Raji (cell line): ENCODE data around the gene SLC34A1.

Source experiments
- POLR2A ChIP-seq: IDR thresholded peaks from 2 replicates; pipeline ENCODE4 v1.6.1; 2011; ENCODE audit warnings: low read depth, low read length, control low read depth; ENCODE audit not compliant: insufficient read depth

SLC34A1 gene

GRCh38 chr5:177384134-177384533 is at the start of gene SLC34A1:
Gene SLC34A1, plus strand, starts transcription at chr5:177384434. Its CDS starts 1,308 bp downstream, at chr5:177385742.
- no peak for TF ChIP-seq POLR2A

DNA sequence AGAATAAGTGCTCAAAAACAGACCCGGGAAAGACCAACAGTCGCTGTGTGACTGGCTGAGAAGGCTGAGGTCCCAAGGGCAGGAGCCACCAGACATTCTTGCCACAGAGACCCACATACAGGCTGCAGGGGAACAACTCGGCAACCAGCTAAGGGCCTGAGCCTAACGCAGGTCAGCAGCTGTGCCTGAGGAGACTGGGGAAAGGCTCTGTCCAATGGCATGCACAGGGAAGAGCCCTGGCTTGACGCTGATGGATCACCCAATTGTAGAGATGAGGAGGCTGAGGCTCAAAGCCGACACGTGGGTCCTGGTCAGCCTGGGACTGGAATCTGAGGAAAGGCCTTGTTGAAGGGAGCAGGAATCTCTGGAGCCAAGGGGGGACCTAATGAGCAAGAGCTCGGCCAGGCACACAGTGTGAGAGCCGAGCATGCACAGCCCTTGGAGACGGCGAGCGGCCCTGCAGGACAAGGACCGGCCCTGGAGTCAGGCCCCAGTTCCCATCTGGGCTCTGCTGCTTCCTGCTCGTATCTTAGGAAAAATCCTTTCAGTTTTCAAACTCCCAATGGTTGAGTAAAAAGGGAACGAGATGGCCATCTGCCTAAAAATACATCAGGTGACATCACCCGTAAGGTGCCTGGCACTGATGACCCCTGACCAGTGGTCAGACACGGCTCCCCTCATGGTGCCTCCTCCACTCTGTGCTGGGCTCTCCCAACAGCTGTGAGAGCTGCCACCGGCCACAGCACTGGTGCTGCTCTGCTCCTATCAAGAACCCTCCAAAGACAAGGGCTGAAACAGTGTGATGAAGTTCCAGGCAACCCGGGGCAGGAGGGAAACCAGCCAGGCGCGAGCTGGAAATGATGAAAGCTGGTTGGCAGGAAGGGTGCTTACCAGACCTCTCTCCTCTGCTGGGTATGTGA is 49.2 kb upstream of the SLC34A1 start:
- no peak for TF ChIP-seq POLR2A

- no peak for TF ChIP-seq POLR2A
These were observed 48.6 kb upstream of the SLC34A1 start for GRCh38 chr5:177335701-177336065.

DNA sequence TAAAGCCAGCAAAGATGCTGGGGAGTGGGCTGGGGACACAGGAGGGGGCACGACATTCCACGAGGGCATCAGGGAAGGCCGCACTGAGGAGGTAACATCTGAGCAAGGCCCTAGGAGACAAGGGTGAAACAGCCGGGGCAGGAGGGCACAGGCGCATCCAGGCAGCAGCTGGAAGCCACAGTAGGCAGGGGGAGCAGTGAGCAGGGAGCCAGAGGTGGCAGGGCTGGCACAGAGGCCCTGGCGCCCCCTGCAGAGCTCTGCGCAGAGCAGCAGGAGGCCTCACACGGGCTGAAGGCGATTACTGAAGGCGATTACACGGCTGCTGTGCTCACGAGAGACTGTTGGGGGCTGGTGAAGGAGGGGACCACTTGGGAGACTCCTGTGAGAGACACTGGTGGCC is 48.1 kb upstream of the SLC34A1 start:
- TF ChIP-seq POLR2A: no peak

DNA sequence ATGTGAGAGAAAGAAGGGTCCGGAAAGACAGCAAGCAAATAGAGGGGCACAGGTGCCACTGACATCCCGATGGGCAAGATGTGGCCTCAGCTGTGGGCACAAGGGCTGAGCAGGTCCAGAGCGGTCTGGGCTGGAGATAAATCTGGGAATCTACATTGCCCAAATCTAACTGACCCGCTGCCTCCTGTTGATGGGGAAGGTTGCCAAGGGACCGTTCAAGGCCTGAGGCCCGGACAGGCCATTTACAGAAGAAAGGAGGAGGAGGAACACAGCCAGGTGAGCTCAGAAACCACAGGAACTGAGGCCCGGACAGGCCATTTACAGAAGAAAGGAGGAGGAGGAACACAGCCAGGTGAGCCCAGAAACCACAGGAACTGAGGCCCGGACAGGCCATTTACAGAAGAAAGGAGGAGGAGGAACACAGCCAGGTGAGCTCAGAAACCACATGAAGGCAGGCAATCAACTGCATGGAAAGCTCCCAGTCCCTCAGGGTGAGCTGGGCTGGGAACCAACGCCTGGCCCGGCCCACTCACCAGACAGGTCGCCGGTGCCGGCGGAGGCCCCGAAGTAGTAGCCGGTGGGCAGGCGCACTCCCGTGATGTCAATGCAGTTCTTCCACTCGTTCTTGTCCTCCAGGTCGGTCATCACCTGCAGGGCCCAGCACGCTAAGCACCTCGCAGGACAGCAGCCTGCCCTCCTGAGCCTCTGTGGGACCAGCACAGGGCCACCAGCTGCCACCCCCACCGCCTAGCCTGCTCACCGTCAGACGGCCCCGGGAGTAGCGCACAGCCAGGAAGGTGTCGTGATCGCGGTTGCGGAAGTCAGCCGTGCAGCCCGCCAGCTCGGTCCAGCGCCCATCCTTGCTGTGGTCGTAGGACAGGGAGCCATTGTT is 47.4 kb upstream of the SLC34A1 start:
- no peak for TF ChIP-seq POLR2A

DNA sequence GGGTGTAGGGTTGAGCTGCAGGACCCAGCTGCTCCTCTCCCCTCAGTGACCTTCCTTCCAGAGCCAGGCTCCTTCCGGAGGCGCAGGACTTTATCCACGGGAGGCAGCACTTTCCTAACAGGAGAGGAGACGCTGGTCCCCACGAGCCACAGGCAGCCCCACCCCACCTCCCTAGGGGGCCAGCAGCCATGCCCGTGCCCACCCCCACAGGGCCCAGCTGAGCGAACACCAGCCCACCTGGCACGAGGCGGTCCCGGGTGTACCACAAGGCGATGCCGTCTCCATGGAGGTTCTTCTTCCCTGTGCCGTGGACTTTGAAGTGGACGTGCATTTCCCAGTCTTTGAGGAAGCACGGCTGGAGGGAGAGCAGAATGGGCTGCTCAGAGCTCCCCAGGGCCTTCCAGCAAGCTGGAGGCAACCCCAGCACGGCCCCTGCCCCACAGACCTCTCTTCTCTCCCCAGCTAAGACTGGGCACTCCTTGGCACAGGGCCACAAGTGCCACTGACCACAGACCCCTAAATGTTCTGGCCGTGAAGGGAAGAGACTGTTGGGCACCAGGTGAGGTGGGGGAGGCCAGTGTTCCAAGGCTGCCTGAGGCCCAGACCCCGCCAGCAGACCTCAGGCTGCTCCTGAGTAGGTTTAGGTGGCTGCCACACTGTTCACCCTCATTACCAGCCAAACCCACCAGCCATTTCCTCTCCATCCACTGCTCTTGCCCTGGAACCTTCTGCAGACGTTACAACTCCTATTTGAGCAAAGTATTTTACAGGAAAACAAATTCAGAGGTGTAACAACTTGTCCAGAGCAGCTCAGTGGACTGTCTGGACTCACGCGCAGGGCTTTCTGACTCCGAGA is 45.8 kb upstream of the SLC34A1 start:
- no peak for TF ChIP-seq POLR2A

DNA sequence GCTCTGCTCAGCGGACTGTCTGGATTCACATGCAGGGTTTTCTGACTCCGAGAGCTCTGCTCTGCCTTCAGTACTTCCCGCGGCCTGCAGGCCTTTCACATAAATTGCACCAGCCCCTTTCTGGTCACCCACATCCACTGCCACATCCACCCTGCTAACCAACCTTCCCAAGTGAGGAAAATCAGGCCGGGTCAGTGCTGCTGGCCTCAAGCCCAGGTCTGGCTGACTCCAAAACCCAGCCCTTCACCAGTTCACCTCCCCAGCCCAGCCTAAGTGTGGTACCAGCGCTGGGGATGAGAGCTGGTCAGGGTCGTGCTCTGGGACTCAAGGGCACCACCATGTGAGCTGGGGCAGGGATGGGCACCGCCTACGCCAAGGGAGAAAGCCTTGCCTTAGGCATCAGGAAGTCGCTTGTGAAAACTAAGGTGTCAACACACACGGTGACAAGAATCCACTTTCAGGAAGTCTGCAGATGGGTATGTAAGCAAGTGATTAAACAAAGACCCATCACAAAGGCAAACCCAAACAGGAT is 45.1 kb upstream of the SLC34A1 start:
- TF ChIP-seq POLR2A: no peak

DNA sequence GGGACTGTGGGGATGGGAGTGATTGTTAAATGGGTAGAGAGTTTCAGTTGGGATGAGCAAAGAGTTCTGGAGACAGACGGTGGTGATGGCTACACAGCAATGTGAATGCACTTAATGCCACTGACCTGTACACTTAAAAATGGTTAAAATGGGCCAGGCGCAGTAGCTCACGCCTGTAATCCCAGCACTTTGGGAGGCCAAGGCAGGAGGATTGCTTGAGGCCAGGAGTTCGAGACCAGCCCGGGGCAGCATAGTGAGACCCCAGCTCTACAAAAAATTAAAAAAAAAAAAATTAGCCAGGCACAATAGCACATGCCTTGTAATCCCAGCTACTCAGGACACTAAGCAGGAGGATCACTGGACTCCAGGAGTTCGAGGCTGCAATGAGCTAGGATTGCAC is 40.5 kb upstream of the SLC34A1 start:
- TF ChIP-seq POLR2A: no peak

DNA sequence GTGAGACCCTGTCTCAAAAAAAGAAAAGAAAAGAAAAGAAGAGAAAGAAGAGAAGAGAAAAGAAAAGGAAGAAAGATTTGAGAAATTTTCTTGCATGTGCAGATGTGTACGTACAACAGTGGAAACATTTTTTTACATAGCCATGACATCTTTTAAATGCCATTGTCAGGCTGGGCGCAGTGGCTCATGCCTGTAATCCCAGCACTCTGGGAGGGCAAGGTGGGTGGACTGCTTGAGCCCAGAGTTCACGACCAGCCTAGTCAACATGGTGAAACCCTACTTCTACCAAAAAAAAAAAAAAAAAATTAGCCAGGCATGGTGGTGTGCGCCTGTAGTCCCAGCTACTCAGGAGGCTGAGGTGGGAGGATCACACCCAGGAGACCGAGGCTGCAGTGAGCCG is 39.3 kb upstream of the SLC34A1 start:
- no peak for TF ChIP-seq POLR2A

GRCh38 chr5:177346820-177347219 is 37.4 kb upstream of the SLC34A1 start:
- no peak for TF ChIP-seq POLR2A

DNA sequence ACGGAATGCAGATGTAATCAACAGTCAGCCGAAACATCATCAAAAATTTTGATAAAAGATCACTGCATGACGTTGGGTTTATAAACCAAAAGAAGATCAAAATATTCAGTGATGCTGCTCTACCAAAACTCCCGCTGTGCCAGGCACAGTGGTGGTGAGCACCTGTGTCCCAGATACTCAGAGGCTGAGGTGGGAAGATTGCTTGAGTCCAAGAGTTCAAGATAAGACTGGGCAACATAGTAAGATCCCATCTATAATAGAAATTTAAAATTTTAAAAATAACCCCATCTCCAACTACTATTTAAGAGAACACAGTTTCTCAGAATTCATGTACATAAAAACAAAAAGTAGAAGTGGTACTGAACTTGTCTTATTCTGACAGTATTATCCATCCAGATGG is 36.5 kb upstream of the SLC34A1 start:
- no peak for TF ChIP-seq POLR2A

- TF ChIP-seq POLR2A: no peak
These were observed 34.9 kb upstream of the SLC34A1 start for GRCh38 chr5:177349362-177349647.

DNA sequence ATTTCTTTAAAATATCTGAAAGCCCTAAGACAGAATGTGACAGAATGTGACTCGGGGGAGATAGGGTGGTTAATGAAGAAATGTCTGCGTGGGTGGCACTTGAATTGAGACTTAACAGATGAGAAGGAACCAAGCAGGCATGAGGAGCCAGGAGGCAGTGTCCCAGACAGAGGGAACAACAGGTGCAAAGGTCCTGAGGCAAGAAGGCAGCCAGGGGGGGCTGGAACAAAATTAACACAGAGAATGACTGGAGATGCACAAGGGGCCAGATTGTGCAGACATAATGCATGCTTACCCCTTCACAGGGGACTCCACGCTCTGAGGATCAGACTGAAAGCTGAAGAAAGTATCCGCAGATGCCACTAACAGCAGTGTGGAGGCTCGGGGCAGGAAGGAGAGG is 34.5 kb upstream of the SLC34A1 start:
- TF ChIP-seq POLR2A: no peak

DNA sequence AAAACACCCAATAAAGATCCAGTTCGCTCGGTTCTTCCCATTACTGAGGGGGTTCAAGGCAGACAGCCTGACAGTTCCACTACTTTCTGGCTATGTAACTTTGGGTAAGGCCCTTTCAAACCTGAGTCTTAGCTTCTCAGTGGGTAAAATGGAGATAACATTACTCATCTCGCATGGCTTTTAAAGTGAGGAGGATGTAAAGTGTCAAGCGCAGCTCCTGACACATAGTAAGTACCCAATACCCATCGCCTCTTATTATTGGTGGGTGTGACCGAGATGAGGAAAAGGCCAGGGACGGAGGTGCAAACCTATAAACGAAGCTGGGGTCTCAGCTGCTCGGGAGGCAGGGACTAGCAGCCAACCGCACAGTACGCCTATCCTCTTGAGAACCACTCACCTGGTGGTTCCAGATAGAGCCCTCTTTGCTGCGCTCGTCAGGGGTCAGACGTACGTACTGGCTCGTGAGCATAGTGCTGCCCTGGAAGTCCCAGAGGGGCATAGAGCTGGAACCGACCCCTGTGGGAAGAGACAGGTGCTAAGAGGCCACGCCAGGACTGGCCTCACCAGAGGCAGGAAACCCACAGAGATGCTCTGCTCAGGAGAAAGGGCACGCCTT is 33.4 kb upstream of the SLC34A1 start:
- no peak for TF ChIP-seq POLR2A
